ENCODE results near the gene CHCHD6. TPM values are rescaled to one million over a fixed set of nuclear protein-coding genes. Genes with fewer than 3 reads are reported as not detected.

The CHCHD6 gene
- total and polyA plus RNA-seq, 2 of the 4 experiments (the other 2 are of a cell fraction): 18.8 to 28.9 TPM

- Histone ChIP-seq H3K4me1 (ENCODE audit: control insufficient read depth, insufficient read depth, low read length) (peaks cover 9% of the 10 kb centered on the region), H2BK5ac (ENCODE audit: low read depth, low read length, poor library complexity, severe bottlenecking) (no peak overlapping the region), H4K8ac (ENCODE audit: low read depth in 2 of 2, low read length in 2 of 2) (no peak overlapping the region), H2BK120ac (ENCODE audit: low read depth, low read length) (peak overlapping the region; percentile 65; the same call in 1 of the 2 replicates), H3K4me2 (ENCODE audit: low read depth, low read length) (no peak overlapping the region), H2BK20ac (ENCODE audit: low read depth, low read length) (no peak overlapping the region), H3K79me1 (ENCODE audit: low read depth in 1 of 2, low read length in 2 of 2) (peaks cover 0 to 6% of the 10 kb centered on the region in 2 experiments; a peak in 1 of 4 replicates), H3K9me1 (ENCODE audit: insufficient read depth, low read length) (peaks cover 9% of the 10 kb centered on the region; the same call in 1 of the 2 replicates), H3K23ac (ENCODE audit: low read depth, low read length) (no peak overlapping the region), H3K9ac (ENCODE audit: low read depth, low read length) (no peak overlapping the region), H3K4ac (ENCODE audit: low read depth, low read length) (peak overlapping the region; percentile 40; the same call in 1 of the 2 replicates), H2AK5ac (ENCODE audit: low read depth, low read length) (peak overlapping the region; percentile 45; the same call in 1 of the 2 replicates), H3K4me3 (ENCODE audit: insufficient read depth, low read depth, low read length) (no peak overlapping the region), H4K20me1 (ENCODE audit: insufficient read depth, low read length) (peaks cover 5% of the 10 kb centered on the region; the same call in 1 of the 2 replicates), H3K18ac (ENCODE audit: low read depth, low read length) (no peak overlapping the region), H3K27ac (ENCODE audit: insufficient read depth, low read length) (no peak overlapping the region), H3K56ac (ENCODE audit: extremely low read depth, insufficient read depth, low read length) (no peak overlapping the region), H2BK15ac (ENCODE audit: low read depth, low read length) (no peak overlapping the region), H2AFZ (replicated peaks; ENCODE audit: low read length, poor library complexity) (peak overlapping the region; percentile 82), H3K14ac (replicated peaks; ENCODE audit: low read depth, low read length) (peak overlapping the region; percentile 88; the same call in 1 of the 2 replicates), H2AK9ac (replicated peaks; ENCODE audit: low read depth, low read length, poor library complexity) (no peak overlapping the region), H3K9me3 (ENCODE audit: control insufficient read depth, insufficient read depth, low read length) (no peaks in the 10 kb centered on the region), H3K27me3 (ENCODE audit: control insufficient read depth, insufficient read depth, low read length) (no peaks in the 10 kb centered on the region), H3K36me3 (ENCODE audit: control insufficient read depth, insufficient read depth, low read length) (no peaks in the 10 kb centered on the region; the same call in 1 of the 2 replicates), H4K5ac (ENCODE audit: low read depth, low read length) (no peak overlapping the region), H4K91ac (ENCODE audit: insufficient read depth, low read depth, low read length) (0 out of 2 replicates have a peak overlapping the region, but pooled peaks have one; percentile 39)
- dilution Hi-C loops (cut with HindIII; ENCODE audit: low sequenced_read_pairs, unreplicated experiment): no loop called here
- ChIA-PET CTCF (interaction anchor here (1.7 kb wide), 1 partner anchor 67 kb away, joined by 4 read pairs; no protein-coding TSS in a partner anchor), POLR2A (ENCODE audit: unreplicated experiment) (no interaction called here)
- TF ChIP-seq ELK1 (IDR thresholded peaks at IDR 0.05; ENCODE audit: borderline replicate concordance, low read depth, low read length): no peak
- TF ChIP-seq CEBPB (IDR thresholded peaks at IDR 0.05; ENCODE audit: low read depth, low read length): no peak
- TF ChIP-seq POLR2A (IDR thresholded peaks at IDR 0.05; ENCODE audit: low read depth, low read length): no peak
- TF ChIP-seq MAFK (IDR thresholded peaks at IDR 0.05; ENCODE audit: low read depth, low read length): no peak
- TF ChIP-seq RFX5 (IDR thresholded peaks at IDR 0.05; ENCODE audit: low read depth, low read length): no peak
- TF ChIP-seq BHLHE40 (IDR thresholded peaks at IDR 0.05; ENCODE audit: low read depth, low read length): no peak
- TF ChIP-seq CHD1 (IDR thresholded peaks at IDR 0.05; ENCODE audit: low read depth, low read length): no peak
- no peak for TF ChIP-seq USF2 (IDR thresholded peaks at IDR 0.05; ENCODE audit: low read depth, low read length)
- no peak for TF ChIP-seq MAZ (IDR thresholded peaks at IDR 0.05; ENCODE audit: borderline replicate concordance, low read depth, low read length)
- no peak for TF ChIP-seq SMC3 (IDR thresholded peaks at IDR 0.05; ENCODE audit: low read depth, low read length)
- TF ChIP-seq MXI1 (IDR thresholded peaks at IDR 0.05; ENCODE audit: borderline replicate concordance, low read depth, low read length): no peak
- TF ChIP-seq RCOR1 (IDR thresholded peaks at IDR 0.05; ENCODE audit: insufficient replicate concordance, low read length): no peak
- in situ Hi-C loops (cut with MboI; ENCODE audit: low sequenced_read_pairs): no loop called here
- 86% methylated on average over 2 of the region's 6 CpGs; no CpG with 5 or more reads in 1 of the 2 experiments for WGBS, 2 experiments (ENCODE audit: extremely low coverage in 2 of 2, insufficient read length in 1 of 2)
- DNase-seq: no peak
- intact Hi-C loops (cut with micrococcal nuclease): no loop called here
- no TSS peak for BruUV-seq (replicated peaks)
- ATAC-seq (ENCODE audit: low read depth): no peak
These were observed 41.8 kb downstream of the CHCHD6 start for GRCh38 chr3:126745760-126746394.

Data from IMR-90 (cell line).